SH-SY5Y (cell line): ENCODE measurements around the gene MRGPRE.

Source experiments
- GATA2 ChIP-seq: IDR thresholded peaks from 2 replicates; pipeline ENCODE4 v1.6.1; 2011; ENCODE audit warnings: mild to moderate bottlenecking, low read depth, low read length
- GATA3 ChIP-seq: IDR thresholded peaks from 2 replicates; pipeline ENCODE4 v1.6.1; 2011; ENCODE audit warnings: low read depth, mild to moderate bottlenecking, low read length, moderate library complexity

MRGPRE gene

DNA sequence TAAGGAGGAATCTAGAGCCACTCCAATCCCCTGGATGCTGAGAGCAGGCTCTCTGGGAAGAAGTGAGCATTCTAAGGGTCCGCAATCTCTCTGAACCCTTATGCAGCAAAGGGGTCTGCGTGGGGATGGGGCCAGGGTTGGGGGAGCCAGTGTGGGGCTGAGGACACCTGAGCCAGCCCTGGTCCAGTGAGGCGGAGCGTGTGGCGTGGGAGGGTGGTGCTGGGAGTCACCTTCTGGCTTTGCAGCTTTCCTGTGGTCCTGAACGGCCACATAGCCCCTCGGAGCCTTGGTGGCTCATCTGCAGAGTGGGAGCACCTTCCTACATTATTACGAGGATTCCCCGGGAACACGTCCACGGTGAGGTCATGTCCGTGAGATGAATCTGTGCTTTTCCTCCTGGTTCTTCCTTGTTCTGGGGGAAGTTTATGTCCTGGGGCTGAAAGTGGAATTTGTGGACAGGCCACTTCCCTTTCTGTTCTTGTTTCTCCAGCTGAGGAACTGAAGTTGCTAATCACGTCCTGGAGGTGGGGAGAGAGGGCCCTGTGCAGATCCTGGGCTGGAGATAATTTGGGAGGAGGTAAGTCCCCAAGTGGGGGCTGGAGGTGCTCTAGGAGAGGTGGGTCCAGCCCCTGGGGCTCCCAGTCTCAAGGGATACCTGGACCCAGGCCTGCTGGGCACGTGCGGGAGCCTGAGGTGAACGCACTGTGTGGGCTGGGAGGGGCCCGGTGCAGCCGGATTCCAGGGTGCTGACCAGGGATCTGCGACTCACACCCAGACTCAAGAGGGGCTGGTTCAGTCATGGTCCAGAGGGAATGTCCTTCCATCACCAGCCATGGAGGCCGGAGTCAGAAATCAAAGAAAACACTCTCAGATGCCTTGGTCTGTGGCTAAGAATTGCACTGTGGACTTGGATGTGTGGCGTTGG lies 6.1 kb downstream of the MRGPRE start:
- TF ChIP-seq GATA3 (no peak), GATA2 (no peak)

DNA sequence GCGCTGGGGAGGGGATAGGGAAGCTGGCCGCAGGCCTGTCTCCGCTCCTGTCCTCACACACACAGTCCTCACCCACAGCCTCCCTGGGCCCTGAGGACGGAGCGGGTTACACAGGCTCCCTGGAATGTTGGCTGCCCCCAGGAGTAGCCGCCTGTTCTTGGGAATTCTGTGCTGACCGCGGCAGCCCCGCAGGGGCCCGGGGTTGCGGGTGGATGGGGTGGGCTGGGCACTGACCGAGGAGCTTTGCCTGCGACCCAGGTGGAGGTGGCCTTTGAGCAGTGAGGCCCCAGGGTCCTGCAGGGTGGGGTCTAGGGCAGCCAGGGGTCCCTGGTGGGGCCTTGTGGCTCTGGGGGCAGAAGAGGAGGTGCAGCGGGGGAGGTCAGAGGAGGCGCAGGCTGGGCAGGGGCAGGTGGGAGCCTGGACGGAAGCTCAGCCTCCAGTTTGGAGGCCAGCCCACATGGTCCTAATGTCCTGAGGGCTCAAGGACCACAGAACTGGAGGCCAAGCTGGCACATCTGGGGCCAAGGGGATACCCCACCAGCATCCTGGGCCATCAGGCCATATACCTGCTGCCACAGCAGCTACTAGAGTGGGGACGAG lies 7.0 kb downstream of the MRGPRE start:
- TF ChIP-seq GATA3 (no peak), GATA2 (no peak)

DNA sequence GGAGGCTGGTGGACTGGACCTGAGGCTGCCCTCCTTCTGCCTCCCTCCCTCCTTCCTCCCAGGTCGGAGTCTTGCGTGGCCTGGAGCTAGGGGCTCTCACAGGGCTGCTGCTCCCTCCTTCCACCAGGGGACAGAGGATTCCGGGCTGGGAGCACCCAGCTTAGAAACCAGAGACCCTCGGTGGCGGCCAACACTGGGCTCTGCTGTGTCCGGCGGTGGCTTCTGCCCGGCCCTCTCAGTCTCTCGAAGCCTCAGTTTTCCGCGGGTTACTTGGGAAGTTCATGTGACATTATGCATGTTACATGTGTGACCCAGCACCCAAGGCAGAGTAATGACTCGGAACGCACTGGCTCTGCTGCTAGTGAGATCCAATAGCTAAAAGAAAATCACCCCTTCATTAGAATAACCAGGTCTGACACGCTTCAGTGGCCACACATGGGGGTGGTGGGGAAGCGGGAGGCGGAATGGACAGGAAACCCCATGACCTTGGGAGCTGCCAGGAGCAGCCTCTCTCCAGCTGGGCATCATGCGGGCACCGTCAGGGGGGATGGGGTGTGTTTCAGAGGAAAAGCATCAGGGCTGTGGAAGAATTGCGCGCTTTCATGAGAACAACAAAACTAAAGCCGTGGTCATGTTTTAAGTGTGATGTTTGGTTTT lies 7.7 kb downstream of the MRGPRE start:
- TF ChIP-seq GATA3 = no peak
- TF ChIP-seq GATA2 = no peak

DNA sequence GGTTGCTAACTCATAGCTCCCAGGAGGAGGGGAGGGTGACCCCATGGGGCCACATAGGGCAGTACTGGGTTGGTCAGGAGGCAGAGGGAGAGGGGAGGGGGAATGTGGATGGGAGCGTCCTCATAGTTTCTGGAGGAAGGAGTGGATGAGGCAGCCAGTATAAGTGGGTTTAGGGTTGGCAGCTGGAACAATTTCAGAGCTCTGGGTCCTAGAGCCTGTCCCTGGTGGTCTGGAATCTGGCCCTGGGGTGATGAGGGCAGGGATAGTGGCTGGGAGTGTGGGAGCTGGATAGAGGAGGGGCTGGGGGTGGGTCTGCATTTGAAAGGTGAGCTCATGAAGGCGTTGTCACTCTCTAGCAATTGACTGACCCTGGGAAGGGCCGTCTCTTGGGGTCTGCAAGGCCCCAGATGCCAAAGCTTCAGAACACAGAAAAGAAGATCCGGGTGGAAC lies 8.3 kb downstream of the MRGPRE start:
- no peak for TF ChIP-seq GATA3
- no peak for TF ChIP-seq GATA2

GRCh38 chr11:3222941-3223915 lies 9.0 kb downstream of the MRGPRE start:
- TF ChIP-seq GATA3 = no peak
- TF ChIP-seq GATA2 = no peak

DNA sequence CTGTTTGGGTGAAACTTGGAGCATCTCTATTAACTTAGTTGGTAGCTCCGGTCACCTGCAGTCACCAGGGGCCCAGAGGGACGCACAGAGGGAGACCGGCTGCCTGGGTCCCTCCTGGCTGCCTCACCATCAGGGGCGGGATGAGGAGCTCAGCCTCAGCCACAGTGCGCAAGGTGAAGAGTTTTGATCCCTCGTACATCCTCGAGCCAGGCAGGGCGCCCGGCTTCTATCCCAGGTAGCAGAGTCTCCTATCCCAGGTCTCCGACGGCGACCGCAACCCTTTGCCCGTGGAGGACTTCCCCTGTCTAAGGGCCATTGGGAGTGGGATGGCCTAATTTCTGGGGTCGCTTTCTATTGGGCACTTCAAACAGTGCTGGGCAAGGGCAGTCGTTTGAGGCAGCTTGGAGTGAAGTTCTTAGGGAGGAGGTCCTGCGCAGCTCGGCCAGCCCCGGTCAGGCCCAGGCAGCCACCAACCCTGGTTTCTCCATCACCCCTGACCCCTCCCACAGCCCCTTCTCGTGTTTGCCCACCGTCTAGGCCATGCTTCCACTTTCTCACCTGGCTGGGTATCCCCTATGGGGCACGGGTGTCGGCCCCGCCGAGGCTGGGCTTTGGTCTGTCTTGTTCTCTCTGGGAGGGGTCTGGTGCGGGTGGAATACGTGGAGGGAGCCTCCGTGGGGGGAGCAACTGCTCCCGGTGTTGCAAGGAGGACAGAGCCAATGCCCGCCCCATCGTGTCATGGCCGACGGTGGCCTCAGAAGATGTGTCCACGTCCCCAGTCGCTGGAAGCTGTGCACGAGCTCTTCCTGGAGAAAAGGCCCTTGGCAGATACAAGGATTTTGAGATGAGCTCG lies 10.0 kb downstream of the MRGPRE start:
- TF ChIP-seq GATA3 (no peak), GATA2 (no peak)

DNA sequence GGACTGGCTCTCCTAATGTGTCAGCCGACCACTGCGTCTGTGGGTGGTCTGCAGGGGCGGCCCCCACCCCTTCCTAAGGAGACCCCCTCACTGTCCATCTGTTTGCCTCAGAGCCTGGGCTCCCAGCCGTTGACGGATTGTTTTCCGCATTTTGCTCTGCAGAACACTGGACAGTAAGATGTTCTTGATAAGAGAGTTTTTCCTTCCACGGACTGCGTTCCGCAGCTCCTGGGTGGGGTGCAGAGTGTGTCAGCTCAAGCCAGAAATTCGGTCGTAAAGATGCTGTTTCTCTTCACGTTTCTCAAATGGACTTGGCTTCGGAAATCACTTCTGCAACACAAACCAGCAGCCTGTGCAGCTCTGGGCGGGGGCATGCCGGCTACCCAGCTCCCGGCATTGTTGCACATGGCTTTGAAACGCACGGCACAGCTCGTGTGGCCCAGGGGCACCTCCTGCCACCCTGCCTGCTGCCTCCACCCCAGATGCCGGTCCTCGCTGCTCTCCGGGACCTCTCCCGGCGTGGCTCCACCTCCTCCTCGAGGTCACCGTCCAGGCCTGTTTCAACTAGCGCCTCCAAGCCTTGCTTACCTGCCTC lies 10.7 kb downstream of the MRGPRE start:
- TF ChIP-seq GATA3 = no peak
- peak; percentile 57 for TF ChIP-seq GATA2

DNA sequence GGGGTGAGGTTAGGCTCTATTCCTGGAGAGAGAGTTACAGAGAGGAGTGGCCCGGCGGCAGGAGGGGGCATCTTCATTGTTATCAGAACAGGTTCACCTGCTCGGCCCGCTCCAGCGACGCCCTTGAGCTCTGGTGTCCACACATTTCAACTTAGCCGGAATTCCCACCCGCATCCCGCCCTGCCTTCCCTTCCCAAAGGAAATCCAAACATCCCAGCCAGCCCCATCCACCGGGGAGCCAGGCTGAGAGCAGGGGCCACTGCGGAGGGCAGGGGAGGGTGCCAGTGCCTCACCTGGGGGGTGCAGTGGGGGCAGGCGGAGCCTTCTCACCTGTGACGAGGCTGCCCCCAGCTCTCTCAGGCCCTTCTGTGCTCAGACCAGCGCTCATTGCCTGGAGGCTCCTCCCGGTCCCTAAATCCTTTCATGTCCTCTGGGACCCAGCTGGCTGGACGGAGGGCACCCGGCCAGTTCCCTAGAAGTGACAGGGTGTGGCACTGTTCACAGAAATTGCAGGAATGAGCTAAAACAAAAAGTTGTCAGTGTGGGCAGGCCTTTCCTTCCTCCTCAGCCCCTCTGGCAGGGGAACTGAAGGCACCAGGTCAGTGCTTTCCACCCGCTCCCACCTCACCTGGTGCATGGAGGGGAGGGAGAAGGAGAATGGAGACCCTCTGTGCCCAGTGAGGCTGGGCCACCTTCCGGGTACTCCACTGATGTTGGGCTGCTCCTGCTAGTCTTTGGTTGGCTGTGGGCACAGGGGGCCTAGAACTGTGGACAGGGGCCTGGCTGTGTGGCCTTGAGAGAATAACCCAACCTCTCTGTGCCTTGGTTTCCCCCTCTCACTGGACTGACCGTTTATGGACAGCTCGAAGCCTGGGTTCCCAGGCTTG lies 11.5 kb downstream of the MRGPRE start:
- TF ChIP-seq GATA2 (no peak), GATA3 (no peak)

- TF ChIP-seq GATA3 = no peak
- no peak for TF ChIP-seq GATA2
These were observed 12.1 kb downstream of the MRGPRE start for GRCh38 chr11:3220101-3220500.

- no peak for TF ChIP-seq GATA3
- TF ChIP-seq GATA2 = no peak
These were observed 12.8 kb downstream of the MRGPRE start for GRCh38 chr11:3219281-3219892.
